Keratinocyte (primary cell): ENCODE results near the gene MED15. TPM values are rescaled to one million over a fixed set of nuclear protein-coding genes. Genes with fewer than 3 reads are reported as not detected.

Experiments used
- DNase-seq: peaks from one replicate; pipeline ENCODE4 v3.0.0-alpha.2; 2011; ENCODE audit warnings: low read depth, missing footprints, low spot score
- FAIRE-seq: peaks from 2 replicates; lab custom pipeline; 2011; peaks lifted over from hg19 to GRCh38; lab: Jason Lieb, UNC
- H2AFZ ChIP-seq: 2 replicates; pipeline ENCODE4 v1.6.0; 2012; ENCODE audit warnings: low read length, control low read depth, inconsistent platforms; ENCODE audit not compliant: control insufficient read depth
- H3K27ac ChIP-seq: 2 replicates; pipeline ENCODE4 v1.5.1; 2011; ENCODE audit warnings: low read length; ENCODE audit not compliant: control insufficient read depth, insufficient read depth
- H3K27me3 ChIP-seq: 3 replicates; pipeline ENCODE4 v1.6.0; 2011; ENCODE audit warnings: low read length; ENCODE audit not compliant: control insufficient read depth, insufficient read depth; ENCODE audit errors: extremely low read depth
- H3K36me3 ChIP-seq, 2 experiments: 2 replicates in 1 of 2; 3 replicates in 1 of 2; pipeline ENCODE4 v1.5.1; 2011; ENCODE audit warnings: low read length in 2 of 2, mild to moderate bottlenecking in 1 of 2; ENCODE audit not compliant: control insufficient read depth in 2 of 2, insufficient read depth in 2 of 2; ENCODE audit errors: extremely low read depth in 1 of 2
- H3K4me1 ChIP-seq: 3 replicates; pipeline ENCODE4 v1.5.1; 2011; ENCODE audit warnings: low read length; ENCODE audit not compliant: control insufficient read depth, insufficient read depth; ENCODE audit errors: extremely low read depth
- H3K4me2 ChIP-seq: 3 replicates; pipeline ENCODE4 v1.6.0; 2011; ENCODE audit warnings: low read depth, low read length; ENCODE audit not compliant: control insufficient read depth, insufficient read depth; ENCODE audit errors: extremely low read depth
- H3K4me3 ChIP-seq, 3 experiments: fragments of 200-600 bp in 1 of 3; sonication (generic) in 1 of 3; 2 replicates in 2 of 3; 3 replicates in 1 of 3; pipeline ENCODE4 v1.5.1; 2011 to 2016; ENCODE audit warnings: low read length in 3 of 3, mild to moderate bottlenecking in 3 of 3, control low read depth in 2 of 3, inconsistent platforms in 1 of 3, low read depth in 1 of 3, mixed read lengths in 1 of 3, mixed run types in 1 of 3, moderate library complexity in 1 of 3; ENCODE audit not compliant: control insufficient read depth in 2 of 3, insufficient read depth in 2 of 3; ENCODE audit errors: extremely low read depth in 1 of 3
- H3K79me2 ChIP-seq: 2 replicates; pipeline ENCODE4 v1.6.0; 2012; ENCODE audit warnings: low read length; ENCODE audit not compliant: control insufficient read depth, insufficient read depth
- H3K9ac ChIP-seq: 3 replicates; pipeline ENCODE4 v1.6.0; 2011; ENCODE audit warnings: low read length; ENCODE audit not compliant: control insufficient read depth, insufficient read depth; ENCODE audit errors: extremely low read depth
- H3K9me1 ChIP-seq: 3 replicates; pipeline ENCODE4 v1.6.0; 2011; ENCODE audit warnings: low read length; ENCODE audit not compliant: control insufficient read depth, insufficient read depth; ENCODE audit errors: extremely low read depth
- H3K9me3 ChIP-seq: 2 replicates; pipeline ENCODE4 v1.5.1; 2012; ENCODE audit warnings: low read depth, low read length; ENCODE audit not compliant: control insufficient read depth
- H4K20me1 ChIP-seq: 3 replicates; pipeline ENCODE4 v1.6.0; 2011; ENCODE audit warnings: low read length; ENCODE audit not compliant: control insufficient read depth, insufficient read depth; ENCODE audit errors: extremely low read depth
- EZH2 ChIP-seq: IDR thresholded peaks from one replicate; pipeline ENCODE4 v1.6.1; 2012; ENCODE audit warnings: inconsistent platforms, mild to moderate bottlenecking, low read length, moderate library complexity
- dilution Hi-C: fragments of 300-500 bp; cut with MboI; formaldehyde crosslinking; loops from one replicate; pipeline ENCODE4 v1.7.0; 2020; ENCODE audit warnings: low sequenced_read_pairs; ENCODE audit not compliant: extremely low pct_ligation_motif_present
- polyA plus RNA-seq, 5 experiments: library from polyadenylated mRNA; depleted of rRNA in 3 of 5; stranded (reverse) in 3 of 5; stranded (forward) in 1 of 5; unstranded in 1 of 5; fragments of >200 nt; gene quantifications; 1 replicate in 1 of 5; 2 replicates in 3 of 5; 3 replicates in 1 of 5; pipeline versions ENCODE4 v1.2.1 to v1.2.3, GENCODE V29; 2011 to 2012; ENCODE audit warnings: missing spikeins in 2 of 5, low read depth in 1 of 5, low replicate concordance in 1 of 5
- TF ChIP-seq, protein P1 (sequence below), 3 experiments: IDR thresholded peaks in 1 of 3; conservative IDR thresholded peaks in 1 of 3; optimal IDR thresholded peaks in 1 of 3; 2 replicates in 2 of 3; 3 replicates in 1 of 3; pipeline versions ENCODE3 to v1.5.1; 2011; ENCODE audit warnings: low read length in 3 of 3, mild to moderate bottlenecking in 3 of 3, moderate library complexity in 2 of 3, control low read depth in 1 of 3, inconsistent platforms in 1 of 3; ENCODE audit not compliant: insufficient read depth in 2 of 3; ENCODE audit errors: extremely low read depth in 1 of 3

MED15 gene
- polyA plus RNA-seq, 1 donor (not counting 4 experiments of a cell fraction or from before 2014, with no cell fraction given): 24.9 TPM

GRCh38 chr22:20563466-20563906 is 56.1 kb downstream of the MED15 start:
- Histone ChIP-seq H3K9me1 (peaks cover 8% of the 10 kb centered on the region), H3K27me3 (no peaks in the 10 kb centered on the region), H4K20me1 (peaks cover 27% of the 10 kb centered on the region), H2AFZ (no peak overlapping the region), H3K79me2 (peaks cover 25% of the 10 kb centered on the region), H3K9ac (no peak overlapping the region), H3K36me3 (peaks cover 41 to 56% of the 10 kb centered on the region in 2 experiments), H3K4me1 (peaks cover 44% of the 10 kb centered on the region), H3K9me3 (no peaks in the 10 kb centered on the region), H3K27ac (peak overlapping the region; percentile 73), H3K4me2 (no peak overlapping the region), H3K4me3 (no peak overlapping the region)
- dilution Hi-C loops: no loop called here
- DNase-seq (no peak), FAIRE-seq (no peak)
- TF ChIP-seq, protein P1, sequence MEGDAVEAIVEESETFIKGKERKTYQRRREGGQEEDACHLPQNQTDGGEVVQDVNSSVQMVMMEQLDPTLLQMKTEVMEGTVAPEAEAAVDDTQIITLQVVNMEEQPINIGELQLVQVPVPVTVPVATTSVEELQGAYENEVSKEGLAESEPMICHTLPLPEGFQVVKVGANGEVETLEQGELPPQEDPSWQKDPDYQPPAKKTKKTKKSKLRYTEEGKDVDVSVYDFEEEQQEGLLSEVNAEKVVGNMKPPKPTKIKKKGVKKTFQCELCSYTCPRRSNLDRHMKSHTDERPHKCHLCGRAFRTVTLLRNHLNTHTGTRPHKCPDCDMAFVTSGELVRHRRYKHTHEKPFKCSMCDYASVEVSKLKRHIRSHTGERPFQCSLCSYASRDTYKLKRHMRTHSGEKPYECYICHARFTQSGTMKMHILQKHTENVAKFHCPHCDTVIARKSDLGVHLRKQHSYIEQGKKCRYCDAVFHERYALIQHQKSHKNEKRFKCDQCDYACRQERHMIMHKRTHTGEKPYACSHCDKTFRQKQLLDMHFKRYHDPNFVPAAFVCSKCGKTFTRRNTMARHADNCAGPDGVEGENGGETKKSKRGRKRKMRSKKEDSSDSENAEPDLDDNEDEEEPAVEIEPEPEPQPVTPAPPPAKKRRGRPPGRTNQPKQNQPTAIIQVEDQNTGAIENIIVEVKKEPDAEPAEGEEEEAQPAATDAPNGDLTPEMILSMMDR (optimal IDR thresholded peaks at IDR 0.05 in 1 of 3, IDR thresholded peaks at IDR 0.05 in 1 of 3, conservative IDR thresholded peaks at IDR 0.05 in 1 of 3; ENCODE audit: extremely low read depth in 1 of 3, insufficient read depth in 2 of 3, low read length in 3 of 3): no peak
- no peak for TF ChIP-seq EZH2

DNA sequence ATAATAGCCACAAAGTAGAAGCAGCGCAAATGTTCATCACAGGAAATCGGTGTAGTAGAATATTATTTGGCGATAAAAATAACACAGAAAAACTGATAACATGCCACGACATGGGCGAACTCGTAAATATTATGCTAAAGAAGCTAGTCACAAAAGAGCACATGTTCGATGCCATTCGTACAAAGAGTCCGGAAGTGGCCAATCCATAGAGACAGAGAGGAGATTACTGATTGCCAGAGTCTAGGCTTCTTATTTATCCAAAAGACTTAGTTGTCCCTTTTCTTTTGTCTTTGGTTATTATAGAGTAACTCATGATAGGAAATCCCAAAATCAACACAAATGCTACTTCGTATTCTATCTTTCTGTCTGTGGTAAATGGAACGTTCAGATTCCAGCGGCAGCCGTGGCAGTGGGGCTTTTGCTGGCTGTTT is 56.5 kb downstream of the MED15 start:
- H4K20me1 ChIP-seq: peaks cover 31% of the 10 kb centered on the region
- no peak for TF ChIP-seq EZH2
- TF ChIP-seq, protein P1 (optimal IDR thresholded peaks at IDR 0.05 in 1 of 3, IDR thresholded peaks at IDR 0.05 in 1 of 3, conservative IDR thresholded peaks at IDR 0.05 in 1 of 3; ENCODE audit: extremely low read depth in 1 of 3, insufficient read depth in 2 of 3, low read length in 3 of 3): no peak
- dilution Hi-C loops: no loop called here
- peak overlapping the region; percentile 41 for H3K9ac ChIP-seq
- peak overlapping the region; percentile 37 for H3K4me2 ChIP-seq
- H3K4me3 ChIP-seq: no peak overlapping the region
- H3K79me2 ChIP-seq: peaks cover 21% of the 10 kb centered on the region
- DNase-seq (no peak), FAIRE-seq (no peak)
- H3K27ac ChIP-seq: peak overlapping the region; percentile 73
- H3K9me1 ChIP-seq: peaks cover 8% of the 10 kb centered on the region
- peaks cover 39 to 55% of the 10 kb centered on the region in 2 experiments for H3K36me3 ChIP-seq
- no peaks in the 10 kb centered on the region for H3K9me3 ChIP-seq
- no peak overlapping the region for H2AFZ ChIP-seq
- H3K4me1 ChIP-seq: peaks cover 49% of the 10 kb centered on the region
- no peaks in the 10 kb centered on the region for H3K27me3 ChIP-seq
